GM13977 (cell line): ENCODE measurements around the gene PHC2.

Experiments used
- DNase-seq: peaks from one replicate; pipeline ENCODE4 v3.0.0; 2012; ENCODE audit warnings: low spot score
- in situ Hi-C: fragments of 300-500 bp; cut with MboI; formaldehyde crosslinking; loops from one replicate; pipeline ENCODE4 v1.12.0; 2022; ENCODE audit warnings: low sequenced_read_pairs, low pct_unique_long_range_greater_than_20kb, mixed read lengths, inconsistent platforms; ENCODE audit not compliant: unreplicated experiment
- TF ChIP-seq, protein P1 (sequence below): IDR thresholded peaks from 2 replicates; pipeline ENCODE4 v1.5.1; 2012; ENCODE audit warnings: mild to moderate bottlenecking, control low read depth; ENCODE audit not compliant: insufficient read depth; ENCODE audit errors: extremely low read depth, missing control alignments

Gene PHC2

DNA sequence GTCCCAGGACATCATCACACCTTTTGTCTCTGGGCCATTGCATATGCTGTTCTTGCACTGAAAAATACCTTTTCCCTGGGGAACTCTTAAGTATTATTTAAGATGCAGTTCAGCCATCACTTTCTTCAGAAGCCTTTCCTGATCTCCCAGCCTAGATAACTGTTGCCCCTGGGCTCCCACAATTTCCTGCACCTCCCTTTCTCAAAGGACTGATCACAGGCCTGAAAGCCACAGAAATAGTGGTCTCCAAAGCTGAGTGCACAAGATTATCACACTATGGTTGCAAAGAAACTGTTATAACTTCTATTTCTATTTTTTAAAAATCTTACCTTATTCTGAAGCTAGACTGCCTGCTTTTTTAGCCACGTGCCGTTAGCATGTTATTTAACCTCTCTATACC lies 38.8 kb upstream of the PHC2 start:
- in situ Hi-C loops = loop anchor here (10.0 kb wide), 2 partner anchors 95 to 175 kb away; no protein-coding TSS in a partner anchor
- TF ChIP-seq, protein P1, sequence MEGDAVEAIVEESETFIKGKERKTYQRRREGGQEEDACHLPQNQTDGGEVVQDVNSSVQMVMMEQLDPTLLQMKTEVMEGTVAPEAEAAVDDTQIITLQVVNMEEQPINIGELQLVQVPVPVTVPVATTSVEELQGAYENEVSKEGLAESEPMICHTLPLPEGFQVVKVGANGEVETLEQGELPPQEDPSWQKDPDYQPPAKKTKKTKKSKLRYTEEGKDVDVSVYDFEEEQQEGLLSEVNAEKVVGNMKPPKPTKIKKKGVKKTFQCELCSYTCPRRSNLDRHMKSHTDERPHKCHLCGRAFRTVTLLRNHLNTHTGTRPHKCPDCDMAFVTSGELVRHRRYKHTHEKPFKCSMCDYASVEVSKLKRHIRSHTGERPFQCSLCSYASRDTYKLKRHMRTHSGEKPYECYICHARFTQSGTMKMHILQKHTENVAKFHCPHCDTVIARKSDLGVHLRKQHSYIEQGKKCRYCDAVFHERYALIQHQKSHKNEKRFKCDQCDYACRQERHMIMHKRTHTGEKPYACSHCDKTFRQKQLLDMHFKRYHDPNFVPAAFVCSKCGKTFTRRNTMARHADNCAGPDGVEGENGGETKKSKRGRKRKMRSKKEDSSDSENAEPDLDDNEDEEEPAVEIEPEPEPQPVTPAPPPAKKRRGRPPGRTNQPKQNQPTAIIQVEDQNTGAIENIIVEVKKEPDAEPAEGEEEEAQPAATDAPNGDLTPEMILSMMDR = no peak
- no peak for DNase-seq

DNA sequence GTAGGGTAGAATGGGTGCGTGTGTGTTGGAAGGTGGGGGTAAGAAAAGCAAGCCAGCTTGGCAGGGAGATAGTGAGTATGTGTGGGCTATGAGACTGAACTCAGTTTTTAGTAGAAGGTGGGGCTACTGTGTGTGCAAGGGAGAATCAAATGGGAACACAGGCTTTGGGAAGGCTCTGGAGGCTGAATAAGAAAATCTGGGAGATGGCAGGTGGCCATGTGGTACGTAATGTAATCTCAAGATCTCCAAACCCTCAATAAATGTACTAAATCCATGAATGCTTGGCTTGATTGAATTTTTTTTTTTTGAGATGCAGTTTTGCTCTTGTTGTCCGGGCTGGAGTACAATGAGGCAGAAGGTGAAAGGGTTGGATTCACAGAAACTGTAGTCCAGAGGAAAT lies 38.1 kb upstream of the PHC2 start:
- TF ChIP-seq, protein P1 = no peak
- no peak for DNase-seq
- in situ Hi-C loops = loop anchor here (10.0 kb wide), 1 partner anchor 94 kb away; no protein-coding TSS in a partner anchor

DNA sequence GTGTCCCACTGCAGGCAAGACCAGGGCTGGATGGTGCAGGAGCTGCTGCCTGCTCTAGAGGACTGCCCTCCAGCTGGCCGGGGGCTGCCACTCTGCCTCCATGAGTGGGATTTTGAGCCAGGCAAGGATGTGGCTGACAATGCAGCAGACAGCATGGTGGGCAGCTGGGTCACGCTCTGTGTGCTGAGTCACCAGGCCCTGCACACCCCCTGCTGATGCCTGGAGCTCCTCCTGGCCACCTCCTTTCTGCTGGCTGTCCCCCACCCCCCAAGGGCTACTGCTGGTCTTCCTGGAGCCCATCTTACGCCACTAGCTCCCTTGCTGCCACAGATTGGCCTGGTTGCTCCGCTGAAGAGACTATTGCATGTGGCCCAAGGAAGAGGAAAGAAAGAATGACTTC lies 37.6 kb upstream of the PHC2 start:
- TF ChIP-seq, protein P1 = no peak
- in situ Hi-C loops = loop anchor here (10.0 kb wide), 1 partner anchor 94 kb away; no protein-coding TSS in a partner anchor
- DNase-seq = no peak

DNA sequence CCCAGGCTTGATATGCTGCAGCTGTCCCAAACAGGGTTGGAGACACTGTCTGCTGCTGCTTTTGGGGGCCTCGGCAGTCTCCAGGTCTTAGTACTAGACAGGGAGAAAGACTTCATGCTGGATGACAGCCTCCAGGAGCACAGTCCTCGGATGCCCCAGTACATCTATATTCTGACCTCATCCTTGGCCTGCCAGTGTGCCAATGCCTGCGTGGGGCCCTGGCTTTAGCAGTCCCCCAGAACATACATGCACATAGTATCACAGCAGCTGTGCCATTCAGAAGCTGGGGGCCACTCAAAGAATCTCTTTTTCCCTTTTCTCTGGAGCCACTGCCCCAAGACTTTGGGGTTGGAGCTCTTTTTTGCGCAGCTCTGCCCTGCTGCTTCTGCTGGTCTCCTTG lies 37.1 kb upstream of the PHC2 start:
- TF ChIP-seq, protein P1 = no peak
- in situ Hi-C loops = loop anchor here (10.0 kb wide), 1 partner anchor 93 kb away; no protein-coding TSS in a partner anchor
- no peak for DNase-seq

DNA sequence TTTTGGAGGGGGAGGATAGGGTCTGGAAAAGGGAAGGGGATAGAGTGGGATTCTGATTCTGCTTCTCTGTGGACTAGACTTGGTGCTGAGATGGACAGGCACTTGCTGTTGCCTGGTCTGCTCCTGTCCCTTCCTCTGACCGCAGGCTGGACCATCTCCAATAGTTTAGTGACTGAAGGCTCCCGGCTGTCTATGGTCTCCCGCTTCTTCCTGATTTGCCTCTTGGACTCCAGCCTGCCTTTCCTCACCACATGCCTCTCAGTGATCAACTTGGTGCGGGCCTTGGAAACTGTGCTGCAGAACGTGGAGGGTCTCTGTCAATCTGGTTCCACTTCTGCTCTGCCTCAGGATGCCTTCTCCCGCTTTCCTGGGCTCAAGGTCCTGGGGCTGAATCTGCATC lies 35.3 kb upstream of the PHC2 start:
- TF ChIP-seq, protein P1 = no peak
- in situ Hi-C loops = loop anchor here (10.0 kb wide), 1 partner anchor 91 kb away; no protein-coding TSS in a partner anchor
- DNase-seq = no peak

DNA sequence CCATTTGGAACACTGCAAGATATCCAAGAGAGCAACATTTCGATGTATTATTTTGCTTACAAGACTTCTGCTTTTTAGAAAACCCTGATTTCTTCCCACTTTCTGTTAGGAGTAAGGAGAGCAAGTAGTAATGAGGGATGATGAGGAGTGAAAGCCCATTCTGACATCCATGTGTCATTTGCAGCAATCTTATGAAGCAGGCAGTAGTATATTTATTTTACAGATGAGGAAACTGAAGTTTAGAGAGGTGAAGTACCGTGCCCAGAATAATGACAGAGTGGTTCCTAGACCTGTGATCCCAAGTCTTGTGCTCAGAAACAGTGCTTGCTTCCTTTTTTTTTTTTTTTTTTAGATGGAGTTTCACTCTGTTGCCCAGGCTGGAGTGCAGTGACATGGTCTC lies 34.4 kb upstream of the PHC2 start:
- TF ChIP-seq, protein P1 = no peak
- no peak for DNase-seq
- in situ Hi-C loops = loop anchor here (10.0 kb wide), 1 partner anchor 91 kb away; no protein-coding TSS in a partner anchor
